Fibroblast of mammary gland (primary cell): ENCODE results near the gene OR10G4.
"Not testable (repeated sequence)": the region's sequence is repeated elsewhere in the genome, so short reads cannot be mapped to it uniquely, and the experiment has no call there.

ENCODE experiments used
- DNase-seq: peaks from one replicate; pipeline ENCODE4 v3.0.0-alpha.2; 2010; ENCODE audit warnings: low read depth
- H3K4me3 ChIP-seq: 2 replicates; pipeline ENCODE4 v1.5.1; 2011; ENCODE audit warnings: low read depth, mild to moderate bottlenecking, low read length, moderate library complexity; ENCODE audit not compliant: control insufficient read depth
- CTCF ChIP-seq: conservative IDR thresholded peaks from 2 replicates; pipeline ENCODE4 v1.5.1; 2011; ENCODE audit warnings: low read depth, low read length, inconsistent platforms; ENCODE audit not compliant: control insufficient read depth, insufficient read depth

Gene OR10G4

GRCh38 chr11:124012697-124013096 lies at the start of gene OR10G4:
TSS of gene OR10G4 (plus strand) at chr11:124012997. CDS start at chr11:124015575, 2,578 bp downstream.
- H3K4me3 ChIP-seq, result no peak within 1 kb of the TSS
- TF ChIP-seq CTCF, result no peak
- no peak for DNase-seq

- no peak for TF ChIP-seq CTCF
- peak; percentile 76 for DNase-seq
- no peak overlapping the region for H3K4me3 ChIP-seq
Measured at GRCh38 chr11:123973816-123974215, 39.0 kb upstream of the OR10G4 start.

GRCh38 chr11:123976770-123977560 lies 35.8 kb upstream of the OR10G4 start:
- TF ChIP-seq CTCF, result no peak
- DNase-seq, result no peak
- no peak overlapping the region for H3K4me3 ChIP-seq

- H3K4me3 ChIP-seq, result no peak within 1 kb of the TSS
- DNase-seq, result peak; percentile 2
- TF ChIP-seq CTCF, result no peak
Measured at GRCh38 chr11:123977731-123978347, 35.0 kb upstream of the OR10G4 start, which contains the start of gene OR10S1. TSS of gene OR10S1 (minus strand) at chr11:123977781. CDS start at chr11:123977664, 117 bp downstream.

- TF ChIP-seq CTCF, result no peak
- H3K4me3 ChIP-seq, result no peak overlapping the region
- DNase-seq, result no peak
Measured at GRCh38 chr11:123979311-123979710, 33.5 kb upstream of the OR10G4 start.

- TF ChIP-seq CTCF, result no peak
- DNase-seq, result no peak
- no peak within 1 kb of the TSS for H3K4me3 ChIP-seq
Measured at GRCh38 chr11:123995119-123995518, 17.7 kb upstream of the OR10G4 start, which contains the start of gene OR10G6. TSS of gene OR10G6 (minus strand) at chr11:123995161. CDS start at chr11:123995161, 0 bp downstream.

- not testable (repeated sequence) for DNase-seq, H3K4me3 ChIP-seq
Measured at GRCh38 chr11:124015837-124016236, 3.0 kb downstream of the OR10G4 start.
